B cell (primary cell): ENCODE data around the gene ARHGEF9. TPM values are rescaled to one million over a fixed set of nuclear protein-coding genes. Genes with fewer than 3 reads are reported as not detected.
"Not testable (repeated sequence)": the region's sequence is repeated elsewhere in the genome, so short reads cannot be mapped to it uniquely, and the experiment has no call there.

Source experiments
- ATAC-seq: fragments of 200-7000 bp; cut with Tn5 transposase; one replicate; pipeline ENCODE4 v1.10.0; 2021; ENCODE audit warnings: low read depth, mild to moderate bottlenecking, moderate number of reproducible peaks, moderate library complexity
- CTCF ChIA-PET: fragments of 350-600 bp; sonication (Branson Sonifier 250); formaldehyde crosslinking; loops from one replicate; lab custom pipeline; 2021; ENCODE audit warnings: antibody characterized with exemption, inconsistent platforms; lab: Charles Lee
- POLR2A ChIA-PET: fragments of 350-600 bp; sonication (Branson Sonifier 250); formaldehyde crosslinking; loops from one replicate; lab custom pipeline; 2021; ENCODE audit warnings: antibody characterized with exemption; lab: Charles Lee
- DNase-seq: peaks from one replicate; pipeline ENCODE4 v3.0.0; 2013
- H2AFZ ChIP-seq: 2 replicates; pipeline ENCODE4 v1.6.1; 2012; ENCODE audit warnings: mild to moderate bottlenecking, low read depth, low read length; ENCODE audit not compliant: insufficient read depth, poor library complexity, severe bottlenecking
- H3K27ac ChIP-seq, 2 donors: 1 replicate in 1 of 2; 2 replicates in 1 of 2; pipeline ENCODE4 v1.5.1; 2012 to 2013; ENCODE audit warnings: low read length in 2 of 2, mild to moderate bottlenecking in 2 of 2, moderate library complexity in 1 of 2
- H3K27me3 ChIP-seq, 4 experiments: fragments of 200-600 bp in 1 of 4; sonication (generic) in 1 of 4; replicated peaks in 1 of 4; 1 replicate in 2 of 4; 2 replicates in 2 of 4; pipeline versions ENCODE4 v1.6.1 to v1.7.0; 2013 to 2016; ENCODE audit warnings: low read length in 3 of 4, mild to moderate bottlenecking in 2 of 4, mixed read lengths in 1 of 4, moderate library complexity in 1 of 4; ENCODE audit not compliant: insufficient read depth in 4 of 4, control insufficient read depth in 3 of 4; ENCODE audit errors: control extremely low read depth in 1 of 4
- H3K36me3 ChIP-seq, 2 experiments: replicated peaks in 1 of 2; 1 replicate in 1 of 2; 2 replicates in 1 of 2; pipeline versions ENCODE4 v1.6.1 to v1.7.1; 2013; ENCODE audit warnings: low read length in 1 of 2; ENCODE audit not compliant: insufficient read depth in 2 of 2, control insufficient read depth in 1 of 2; ENCODE audit errors: control extremely low read depth in 1 of 2, extremely low read depth in 1 of 2
- H3K4me1 ChIP-seq, 2 donors: fragments of 200-600 bp in 1 of 2; sonication (generic) in 1 of 2; 1 replicate in 1 of 2; 2 replicates in 1 of 2; pipeline versions ENCODE4 v1.5.1 to v1.6.1; 2013 to 2017; ENCODE audit warnings: low read length in 2 of 2; ENCODE audit not compliant: control insufficient read depth in 2 of 2, insufficient read depth in 2 of 2
- H3K4me2 ChIP-seq: replicated peaks from 2 replicates; pipeline ENCODE3; 2012; ENCODE audit warnings: mild to moderate bottlenecking, low read depth, low read length; ENCODE audit not compliant: poor library complexity, severe bottlenecking
- H3K4me3 ChIP-seq, 5 experiments: fragments of 200-600 bp in 1 of 5; sonication (generic) in 1 of 5; 1 replicate in 3 of 5; 2 replicates in 2 of 5; pipeline versions ENCODE4 v1.5.1 to v1.7.0; 2011 to 2016; ENCODE audit warnings: low read length in 4 of 5, mild to moderate bottlenecking in 4 of 5, low read depth in 2 of 5, control low read depth in 1 of 5, moderate library complexity in 1 of 5; ENCODE audit not compliant: insufficient read depth in 1 of 5; ENCODE audit errors: control extremely low read depth in 1 of 5, extremely low read depth in 1 of 5
- H3K79me2 ChIP-seq: fragments of 200-600 bp; sonication (generic); one replicate; pipeline ENCODE4 v1.6.0; 2016; ENCODE audit warnings: low read length; ENCODE audit not compliant: control insufficient read depth, insufficient read depth
- H3K9ac ChIP-seq: fragments of 200-600 bp; sonication (generic); 2 replicates; pipeline ENCODE4 v1.6.1; 2017; ENCODE audit warnings: mild to moderate bottlenecking, low read length, moderate library complexity
- H3K9me3 ChIP-seq, 3 donors: one replicate each; pipeline versions ENCODE4 v1.6.1 to v1.7.1; 2013; ENCODE audit warnings: low read length in 2 of 3; ENCODE audit not compliant: control insufficient read depth in 2 of 3, insufficient read depth in 1 of 3; ENCODE audit errors: control extremely low read depth in 1 of 3
- H4K20me1 ChIP-seq: 2 replicates; pipeline ENCODE4 v1.6.0; 2012; ENCODE audit warnings: mild to moderate bottlenecking, low read length; ENCODE audit not compliant: insufficient read depth, control insufficient read depth, poor library complexity, severe bottlenecking
- H3K27ac Mint-ChIP-seq: one replicate; pipeline ENCODE4 v1.8.0; 2021; ENCODE audit warnings: mixed read lengths
- H3K27me3 Mint-ChIP-seq: one replicate; pipeline ENCODE4 v1.8.0; 2021; ENCODE audit warnings: mixed read lengths
- H3K4me1 Mint-ChIP-seq: one replicate; pipeline ENCODE4 v1.8.0; 2021; ENCODE audit warnings: mixed read lengths
- H3K4me3 Mint-ChIP-seq: one replicate; pipeline ENCODE4 v1.8.0; 2021; ENCODE audit warnings: mixed read lengths
- H3K9me3 Mint-ChIP-seq: one replicate; pipeline ENCODE4 v1.8.0; 2022; ENCODE audit warnings: mixed read lengths; ENCODE audit not compliant: insufficient read depth
- EZH2 ChIP-seq: IDR thresholded peaks from 2 replicates; pipeline ENCODE4 v1.6.1; 2012; ENCODE audit warnings: borderline replicate concordance, low read depth, mild to moderate bottlenecking, moderate library complexity, low read length; ENCODE audit not compliant: insufficient read depth, poor library complexity, severe bottlenecking
- WGBS: methylation state at CpG from one replicate; pipeline ENCODE4 v1.1.5; 2013; ENCODE audit warnings: missing lambda C conversion rate; ENCODE audit not compliant: insufficient coverage; 5-methylcytosine and 5-hydroxymethylcytosine counted together
- intact Hi-C: fragments of 100-400 bp; cut with micrococcal nuclease; formaldehyde crosslinking; loops from one replicate; pipeline ENCODE4 v1.10.0; 2022
- polyA minus RNA-seq: library from RNA; depleted of rRNA, polyadenylated mRNA; stranded (reverse); fragments of >200 nt; gene quantifications from 2 replicates; pipeline ENCODE4 v1.2.3, GENCODE V29; 2012
- polyA plus RNA-seq: library from polyadenylated mRNA; depleted of rRNA; stranded (reverse); fragments of >200 nt; gene quantifications from 2 replicates; pipeline ENCODE4 v1.2.3, GENCODE V29; 2012
- total RNA-seq, 2 donors: library from RNA; stranded (reverse); fragments of 120-200 nt in 1 of 2; gene quantifications; 1 replicate in 1 of 2; 2 replicates in 1 of 2; pipeline versions ENCODE4 v1.2.3 to v1.2.4, GENCODE V29; 2013 to 2022
- TF ChIP-seq, protein P1 (sequence below): fragments of 200-600 bp; IDR thresholded peaks from one replicate; pipeline ENCODE4 v1.8.0; 2022; ENCODE audit warnings: antibody characterized with exemption, mild to moderate bottlenecking

The ARHGEF9 gene
- total RNA-seq (29.3 and 35.3 TPM in 2 replicates), polyA plus RNA-seq (10.1 and 11.0 TPM in 2 replicates), polyA minus RNA-seq (11.1 and 12.6 TPM in 2 replicates)
- 18.9 TPM for total RNA-seq (2013)

DNA sequence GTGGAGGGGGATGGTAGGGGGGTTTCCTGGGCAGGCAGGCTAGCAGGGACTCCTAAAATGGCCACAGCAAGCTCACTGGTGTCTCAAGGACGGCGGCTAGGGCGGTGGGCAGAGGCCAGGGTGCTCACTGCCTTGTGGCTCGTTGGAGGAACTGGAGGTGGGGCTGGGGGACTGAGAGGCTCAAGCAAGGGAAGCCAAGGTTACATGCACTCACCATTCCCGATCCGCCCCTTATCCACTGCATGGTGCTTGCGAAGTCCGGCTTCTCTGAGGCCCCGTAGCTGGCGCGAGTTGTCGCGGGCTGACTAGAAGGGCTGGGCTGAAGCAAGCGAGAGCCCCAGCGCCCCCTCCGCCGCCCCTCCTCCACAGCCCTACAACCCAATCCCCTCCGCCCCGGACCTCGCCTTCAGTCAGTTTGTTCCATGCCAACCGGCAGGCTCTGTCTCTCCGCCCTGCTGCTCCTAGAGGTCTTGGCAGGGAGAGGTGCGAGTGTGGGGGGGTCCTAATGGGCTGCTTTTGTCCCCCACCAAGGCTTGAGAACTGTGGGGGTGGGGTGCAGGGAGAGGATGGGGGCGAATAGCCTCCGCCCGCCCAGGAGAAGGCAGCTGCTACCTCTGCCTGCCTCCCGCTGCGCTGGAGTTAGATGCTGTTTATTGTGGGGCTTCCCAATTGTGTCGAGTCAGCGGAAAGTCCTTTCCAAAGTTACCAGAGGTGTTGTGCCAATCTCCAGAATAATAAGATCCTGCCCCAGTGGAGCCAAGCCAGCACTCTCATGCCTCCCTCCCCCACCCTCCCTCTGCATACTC is at the start of gene ARHGEF9:
TSS of gene ARHGEF9 (minus strand) at position 313 of the 806 bp plus-strand sequence. CDS start at position 244, 69 bp downstream.
- Histone ChIP-seq H3K9me3 (no peaks in the 10 kb centered on the region), H2AFZ (peak within 1 kb of the TSS; percentile 64), H4K20me1 (no peaks in the 10 kb centered on the region), H3K9ac (peak within 1 kb of the TSS; percentile 59), H3K4me1 (no peaks in the 10 kb centered on the region), H3K4me3 (peak within 1 kb of the TSS; percentile 8 to 50 (median 41)), H3K79me2 (no peaks in the 10 kb centered on the region), H3K27me3 (peaks cover 0 to 3% (median 0%) of the 10 kb centered on the region in 4 experiments), H3K4me2 (peak within 1 kb of the TSS; percentile 71), H3K27ac (no peak within 1 kb of the TSS), H3K36me3 (no peaks in the 10 kb centered on the region)
- no peak for ATAC-seq
- peaks cover 2% of the 10 kb centered on the region for H3K4me1 Mint-ChIP-seq
- DNase-seq: peak; percentile 3
- WGBS: 5% methylated on average over 16 of the region's 30 CpGs
- intact Hi-C loops: no loop called here
- ChIA-PET CTCF (no interaction called here), POLR2A (no interaction called here)
- TF ChIP-seq EZH2: no peak
- TF ChIP-seq, protein P1, sequence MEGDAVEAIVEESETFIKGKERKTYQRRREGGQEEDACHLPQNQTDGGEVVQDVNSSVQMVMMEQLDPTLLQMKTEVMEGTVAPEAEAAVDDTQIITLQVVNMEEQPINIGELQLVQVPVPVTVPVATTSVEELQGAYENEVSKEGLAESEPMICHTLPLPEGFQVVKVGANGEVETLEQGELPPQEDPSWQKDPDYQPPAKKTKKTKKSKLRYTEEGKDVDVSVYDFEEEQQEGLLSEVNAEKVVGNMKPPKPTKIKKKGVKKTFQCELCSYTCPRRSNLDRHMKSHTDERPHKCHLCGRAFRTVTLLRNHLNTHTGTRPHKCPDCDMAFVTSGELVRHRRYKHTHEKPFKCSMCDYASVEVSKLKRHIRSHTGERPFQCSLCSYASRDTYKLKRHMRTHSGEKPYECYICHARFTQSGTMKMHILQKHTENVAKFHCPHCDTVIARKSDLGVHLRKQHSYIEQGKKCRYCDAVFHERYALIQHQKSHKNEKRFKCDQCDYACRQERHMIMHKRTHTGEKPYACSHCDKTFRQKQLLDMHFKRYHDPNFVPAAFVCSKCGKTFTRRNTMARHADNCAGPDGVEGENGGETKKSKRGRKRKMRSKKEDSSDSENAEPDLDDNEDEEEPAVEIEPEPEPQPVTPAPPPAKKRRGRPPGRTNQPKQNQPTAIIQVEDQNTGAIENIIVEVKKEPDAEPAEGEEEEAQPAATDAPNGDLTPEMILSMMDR: no peak
- H3K4me3 Mint-ChIP-seq: peak within 1 kb of the TSS; percentile 73
- peak within 1 kb of the TSS; percentile 10 for H3K27ac Mint-ChIP-seq
- H3K27me3 Mint-ChIP-seq: no peaks in the 10 kb centered on the region
- no peaks in the 10 kb centered on the region for H3K9me3 Mint-ChIP-seq

DNA sequence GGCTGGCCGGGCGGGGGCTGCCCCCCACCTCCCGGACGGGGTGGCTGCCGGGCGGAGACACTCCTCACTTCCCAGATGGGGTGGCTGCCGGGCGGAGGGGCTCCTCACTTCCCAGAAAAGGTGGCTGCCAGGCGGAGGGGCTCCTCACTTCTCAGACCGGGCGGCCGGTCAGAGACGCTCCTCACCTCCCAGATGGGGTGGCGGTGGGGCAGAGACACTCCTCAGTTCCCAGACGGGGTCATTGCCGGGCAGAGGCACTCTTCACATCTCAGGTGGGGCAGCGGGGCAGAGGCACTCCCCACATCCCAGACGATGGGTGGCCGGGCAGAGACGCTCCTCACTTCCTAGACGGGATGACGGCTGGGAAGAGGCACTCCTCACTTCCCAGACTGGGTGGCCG is 40.4 kb upstream of the ARHGEF9 start:
- H3K4me3 Mint-ChIP-seq, H3K4me1 Mint-ChIP-seq, intact Hi-C loops, H3K27me3 ChIP-seq, H3K4me3 ChIP-seq, H3K36me3 ChIP-seq, CTCF ChIA-PET, POLR2A ChIA-PET, H3K9me3 ChIP-seq, H3K4me2 ChIP-seq, H3K4me1 ChIP-seq, H4K20me1 ChIP-seq, H3K27ac ChIP-seq, H3K27ac Mint-ChIP-seq, DNase-seq, ATAC-seq, H2AFZ ChIP-seq, H3K27me3 Mint-ChIP-seq, H3K9ac ChIP-seq, H3K79me2 ChIP-seq, H3K9me3 Mint-ChIP-seq: not testable (repeated sequence)
- 98% methylated on average over 13 of the region's 23 CpGs for WGBS
